Cardiac muscle cell (in vitro differentiated cells and primary cell): Measurements from ENCODE around the gene ALB. TPM values are rescaled to one million over a fixed set of nuclear protein-coding genes. Genes with fewer than 3 reads are reported as not detected.

ENCODE experiments used
- DNase-seq, 2 donors: peaks; one replicate each; pipeline versions ENCODE4 v3.0.0 to v3.0.0-alpha.2; 2010 to 2017; ENCODE audit warnings: low read depth in 1 of 2, low spot score in 1 of 2
- H3K27ac ChIP-seq: fragments of 200-600 bp; sonication (generic); 2 replicates; pipeline ENCODE4 v1.5.1; 2016
- H3K27me3 ChIP-seq: fragments of 200-600 bp; sonication (generic); 2 replicates; pipeline ENCODE4 v1.6.0; 2016; ENCODE audit warnings: control low read depth
- H3K36me3 ChIP-seq: fragments of 200-600 bp; sonication (generic); 2 replicates; pipeline ENCODE4 v1.5.1; 2016; ENCODE audit warnings: control low read depth
- H3K4me1 ChIP-seq: fragments of 200-600 bp; sonication (generic); 2 replicates; pipeline ENCODE4 v1.8.1; 2017; ENCODE audit warnings: low read depth, mild to moderate bottlenecking, mixed run types
- H3K4me3 ChIP-seq: fragments of 200-600 bp; sonication (generic); 2 replicates; pipeline ENCODE4 v1.5.1; 2016; ENCODE audit warnings: mild to moderate bottlenecking
- H3K9me3 ChIP-seq: fragments of 200-600 bp; sonication (generic); 2 replicates; pipeline ENCODE4 v1.5.1; 2017; ENCODE audit warnings: low read depth, mild to moderate bottlenecking, control low read depth
- polyA plus RNA-seq: library from polyadenylated mRNA; unstranded; fragments of >200 nt; fragmentation: Nextera tagmentation; extraction: Ambion mirVana; gene quantifications from 2 replicates; pipeline ENCODE4 v1.2.1, GENCODE V29; 2016
- total RNA-seq: library from RNA; depleted of rRNA; stranded (reverse); fragments of >200 nt; gene quantifications from 2 replicates; pipeline ENCODE4 v1.2.3, GENCODE V29; 2016
- TF ChIP-seq, protein P1 (sequence below): IDR thresholded peaks from 2 replicates; pipeline ENCODE4 v1.5.1; 2012; ENCODE audit warnings: low read depth, mild to moderate bottlenecking, low read length

Gene ALB
- total and polyA plus RNA-seq, 2 experiments from 2014 or later: 1.5 to 5.4 TPM

DNA sequence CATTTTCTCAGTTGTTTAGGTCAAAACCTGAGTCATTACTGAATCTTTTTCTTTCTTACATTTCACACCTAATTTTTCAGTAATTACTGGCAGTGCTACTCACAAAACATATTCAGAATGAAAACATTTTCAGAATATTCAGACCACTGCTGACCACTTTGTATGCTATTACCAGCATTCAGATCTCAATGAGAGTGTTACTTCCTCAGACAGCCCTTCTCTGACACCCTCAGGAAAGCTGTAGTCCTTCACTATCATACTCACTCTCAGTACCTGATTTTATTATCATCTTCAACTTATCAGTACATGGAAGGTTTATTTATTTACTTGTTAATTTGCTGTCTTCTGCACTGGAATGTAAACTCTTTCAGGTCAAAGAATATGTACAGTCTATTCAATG is 12.3 kb upstream of the ALB start:
- Histone ChIP-seq H3K27ac (no peak overlapping the region), H3K9me3 (no peaks in the 10 kb centered on the region), H3K36me3 (no peaks in the 10 kb centered on the region), H3K27me3 (no peaks in the 10 kb centered on the region), H3K4me1 (no peaks in the 10 kb centered on the region), H3K4me3 (no peak overlapping the region)
- DNase-seq: no peak
- TF ChIP-seq, protein P1, sequence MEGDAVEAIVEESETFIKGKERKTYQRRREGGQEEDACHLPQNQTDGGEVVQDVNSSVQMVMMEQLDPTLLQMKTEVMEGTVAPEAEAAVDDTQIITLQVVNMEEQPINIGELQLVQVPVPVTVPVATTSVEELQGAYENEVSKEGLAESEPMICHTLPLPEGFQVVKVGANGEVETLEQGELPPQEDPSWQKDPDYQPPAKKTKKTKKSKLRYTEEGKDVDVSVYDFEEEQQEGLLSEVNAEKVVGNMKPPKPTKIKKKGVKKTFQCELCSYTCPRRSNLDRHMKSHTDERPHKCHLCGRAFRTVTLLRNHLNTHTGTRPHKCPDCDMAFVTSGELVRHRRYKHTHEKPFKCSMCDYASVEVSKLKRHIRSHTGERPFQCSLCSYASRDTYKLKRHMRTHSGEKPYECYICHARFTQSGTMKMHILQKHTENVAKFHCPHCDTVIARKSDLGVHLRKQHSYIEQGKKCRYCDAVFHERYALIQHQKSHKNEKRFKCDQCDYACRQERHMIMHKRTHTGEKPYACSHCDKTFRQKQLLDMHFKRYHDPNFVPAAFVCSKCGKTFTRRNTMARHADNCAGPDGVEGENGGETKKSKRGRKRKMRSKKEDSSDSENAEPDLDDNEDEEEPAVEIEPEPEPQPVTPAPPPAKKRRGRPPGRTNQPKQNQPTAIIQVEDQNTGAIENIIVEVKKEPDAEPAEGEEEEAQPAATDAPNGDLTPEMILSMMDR: no peak

DNA sequence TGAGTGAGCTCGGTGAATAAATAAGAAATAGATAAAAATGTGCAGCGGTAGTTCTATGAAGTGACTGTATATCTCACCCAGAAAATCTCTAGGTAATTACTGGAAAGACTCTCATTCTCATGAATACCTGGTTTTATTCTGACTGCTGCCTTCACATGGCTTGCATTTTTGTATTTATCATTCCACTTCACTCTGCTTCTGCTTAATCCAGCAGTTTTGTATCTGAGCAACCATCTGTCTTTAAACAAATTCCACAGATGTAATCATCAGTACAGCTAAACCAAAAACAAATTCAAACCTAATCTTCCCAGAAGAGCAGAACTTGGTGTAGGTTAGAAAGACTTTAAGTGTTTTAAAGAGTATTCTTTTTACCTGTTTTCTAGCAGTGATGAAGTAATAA is 11.2 kb upstream of the ALB start:
- no peaks in the 10 kb centered on the region for H3K4me1 ChIP-seq
- H3K9me3 ChIP-seq: no peaks in the 10 kb centered on the region
- DNase-seq: no peak
- H3K27me3 ChIP-seq: no peaks in the 10 kb centered on the region
- H3K27ac ChIP-seq: no peak overlapping the region
- TF ChIP-seq, protein P1: no peak
- no peaks in the 10 kb centered on the region for H3K36me3 ChIP-seq
- no peak overlapping the region for H3K4me3 ChIP-seq

DNA sequence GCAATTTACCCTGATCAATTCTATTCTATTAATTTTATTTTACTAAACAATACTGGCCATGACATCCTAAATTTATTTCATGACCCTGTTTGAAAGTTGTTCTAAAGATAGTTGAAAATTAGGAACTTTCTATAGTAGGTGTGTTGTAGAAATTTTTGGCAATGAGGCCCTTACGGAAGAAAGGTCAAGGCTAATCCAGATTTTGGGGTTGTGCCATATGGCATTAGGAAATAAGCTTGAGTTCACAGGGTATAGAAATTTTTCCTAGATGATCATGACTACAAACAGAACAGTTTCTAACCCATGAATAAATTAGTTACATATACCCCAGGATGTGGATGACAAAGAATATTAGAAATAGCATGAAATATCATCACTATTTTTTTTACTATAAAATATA is 7.8 kb upstream of the ALB start:
- TF ChIP-seq, protein P1: no peak
- no peaks in the 10 kb centered on the region for H3K36me3 ChIP-seq
- no peak for DNase-seq

DNA sequence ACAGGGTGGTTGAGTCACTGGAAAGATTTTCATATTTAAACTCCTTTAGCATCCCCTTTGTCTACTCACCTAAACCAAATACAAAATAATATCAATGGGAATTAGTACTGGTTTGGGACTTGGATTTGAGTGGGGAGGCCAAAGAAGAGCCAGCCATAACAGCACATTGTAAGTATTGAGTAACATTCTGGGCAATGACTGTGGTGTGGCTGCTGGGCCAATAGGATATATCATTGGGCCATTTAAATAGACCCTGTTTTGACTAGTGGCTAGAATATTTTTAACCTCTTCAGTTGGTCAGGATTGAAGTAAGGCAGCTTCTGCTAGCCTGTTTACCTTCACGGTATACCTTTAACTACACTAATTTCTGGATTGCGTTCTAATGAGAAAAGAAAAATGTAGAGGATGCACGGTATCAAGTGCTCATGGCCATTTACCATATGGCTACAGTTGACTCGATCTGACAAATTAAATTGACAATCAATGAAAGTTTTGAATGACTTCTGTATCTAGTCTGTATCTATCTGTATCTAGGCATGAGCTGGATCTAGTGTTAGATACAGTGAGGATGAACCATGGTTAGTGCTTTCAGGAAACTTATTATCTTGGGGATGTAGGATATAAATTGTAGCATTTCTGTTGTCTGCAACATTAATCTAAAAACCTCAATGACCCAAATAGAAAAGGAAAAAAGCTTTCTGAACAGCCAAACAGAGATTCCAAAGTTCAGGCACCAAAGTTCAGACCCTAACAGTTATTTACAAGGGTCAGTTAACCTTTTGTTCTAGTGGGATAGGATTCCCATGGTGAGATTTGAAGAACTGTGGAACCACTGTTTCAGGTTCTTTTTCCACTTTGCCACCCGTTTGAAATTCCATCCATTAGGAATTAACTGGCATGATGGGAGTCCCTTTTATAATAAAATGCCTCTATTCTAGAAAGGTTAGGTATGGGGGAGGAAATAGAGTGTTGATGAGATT is 6.8 kb upstream of the ALB start:
- H3K27ac ChIP-seq: no peak overlapping the region
- TF ChIP-seq, protein P1: no peak
- no peaks in the 10 kb centered on the region for H3K27me3 ChIP-seq
- H3K4me3 ChIP-seq: no peak overlapping the region
- no peaks in the 10 kb centered on the region for H3K9me3 ChIP-seq
- no peaks in the 10 kb centered on the region for H3K4me1 ChIP-seq
- DNase-seq: no peak
- H3K36me3 ChIP-seq: no peaks in the 10 kb centered on the region

More for the DNA sequence above, 7.8 kb upstream of the ALB start:
- H3K27me3 ChIP-seq: no peaks in the 10 kb centered on the region
- H3K4me1 ChIP-seq: no peaks in the 10 kb centered on the region
- H3K4me3 ChIP-seq: no peak overlapping the region
- H3K27ac ChIP-seq: no peak overlapping the region
- no peaks in the 10 kb centered on the region for H3K9me3 ChIP-seq

DNA sequence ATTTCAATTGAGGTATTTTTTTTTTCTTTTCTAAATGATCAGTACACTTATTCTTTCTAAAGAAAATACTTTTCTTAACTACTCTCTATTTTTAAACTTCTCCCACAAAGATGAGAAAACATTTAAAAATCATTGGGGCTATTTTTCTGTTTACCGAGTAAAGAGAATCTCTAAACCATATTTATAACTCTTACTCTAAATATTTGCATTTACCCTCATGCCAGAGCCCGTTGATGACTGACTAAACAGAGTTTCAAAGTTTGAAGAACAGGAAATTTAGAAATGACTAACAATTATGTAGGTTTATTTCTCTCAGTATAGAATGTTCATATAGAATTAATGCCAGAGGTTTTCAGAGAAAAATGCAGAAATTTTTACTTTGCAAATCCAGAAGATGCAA is 2.7 kb upstream of the ALB start:
- Histone ChIP-seq H3K27ac (no peak overlapping the region), H3K27me3 (no peaks in the 10 kb centered on the region), H3K9me3 (no peaks in the 10 kb centered on the region), H3K4me3 (no peak overlapping the region), H3K4me1 (no peaks in the 10 kb centered on the region), H3K36me3 (no peaks in the 10 kb centered on the region)
- TF ChIP-seq, protein P1: no peak
- no peak for DNase-seq
